ENCODE data around the gene MIOX. TPM values are rescaled to one million over a fixed set of nuclear protein-coding genes. Genes with fewer than 3 reads are reported as not detected.

MIOX gene
- total RNA-seq, 4 donors from 2014 or later, result not detected

GRCh38 chr22:50440544-50441249 lies 46.0 kb upstream of the MIOX start:
- TF ChIP-seq POLR2A (IDR thresholded peaks at IDR 0.05) (no peak), CTCF (IDR thresholded peaks at IDR 0.05) (no peak)
- intact Hi-C loops (cut with DNase I; ENCODE audit: low total_unique reads), result no loop called here
- 90 to 94% methylated on average over 14 to 18 of the region's 26 CpGs for WGBS, 2 donors
- H3K4me3 ChIP-seq (ENCODE audit: low read depth, poor library complexity, severe bottlenecking), result no peak overlapping the region
- no peak for DNase-seq (ENCODE audit: low spot score in 2 of 2)

GRCh38 chr22:50441428-50441993 lies 45.1 kb upstream of the MIOX start:
- TF ChIP-seq CTCF (IDR thresholded peaks at IDR 0.05) (no peak), POLR2A (IDR thresholded peaks at IDR 0.05) (no peak)
- intact Hi-C loops (cut with DNase I; ENCODE audit: low total_unique reads), result no loop called here
- DNase-seq (ENCODE audit: low spot score in 2 of 2), result no peak
- 83 to 84% methylated on average over 17 of the region's 17 CpGs for WGBS, 2 donors
- no peak overlapping the region for H3K4me3 ChIP-seq (ENCODE audit: low read depth, poor library complexity, severe bottlenecking)

GRCh38 chr22:50443197-50443596 lies 43.5 kb upstream of the MIOX start:
- no peak for TF ChIP-seq CTCF (IDR thresholded peaks at IDR 0.05)
- no peak for DNase-seq (ENCODE audit: low spot score in 2 of 2)
- intact Hi-C loops (cut with DNase I; ENCODE audit: low total_unique reads), result no loop called here
- WGBS, 2 donors, result 70 to 77% methylated on average over 15 of the region's 15 CpGs
- no peak overlapping the region for H3K4me3 ChIP-seq (ENCODE audit: low read depth, poor library complexity, severe bottlenecking)

GRCh38 chr22:50443801-50444625 lies 42.6 kb upstream of the MIOX start:
- H3K4me3 ChIP-seq (ENCODE audit: low read depth, poor library complexity, severe bottlenecking), result no peak overlapping the region
- WGBS, 2 donors, result 70 to 71% methylated on average over 21 to 28 of the region's 28 CpGs
- TF ChIP-seq POLR2A (IDR thresholded peaks at IDR 0.05) (no peak), CTCF (IDR thresholded peaks at IDR 0.05) (no peak)
- DNase-seq (ENCODE audit: low spot score in 2 of 2), result no peak
- intact Hi-C loops (cut with DNase I; ENCODE audit: low total_unique reads), result no loop called here

- 86 to 91% methylated on average over 5 of the region's 5 CpGs for WGBS, 2 donors
- H3K4me3 ChIP-seq (ENCODE audit: low read depth, poor library complexity, severe bottlenecking), result no peak overlapping the region
- intact Hi-C loops (cut with DNase I; ENCODE audit: low total_unique reads), result no loop called here
- DNase-seq (ENCODE audit: low spot score in 2 of 2), result no peak
- TF ChIP-seq POLR2A (IDR thresholded peaks at IDR 0.05) (no peak), CTCF (IDR thresholded peaks at IDR 0.05) (no peak)
Observed at GRCh38 chr22:50444663-50445062, 42.0 kb upstream of the MIOX start.

Measured in lower leg skin (tissue), 4 donors.